ENCODE data around the gene ANKFN1. TPM values are rescaled to one million over a fixed set of nuclear protein-coding genes. Genes with fewer than 3 reads are reported as not detected.

The ANKFN1 gene
- total RNA-seq, 2 experiments from 2014 or later: not detected

GRCh38 chr17:56292010-56292409 lies 138.7 kb downstream of the ANKFN1 start:
- ATAC-seq (ENCODE audit: low read depth): no peak
- H3K27ac Mint-ChIP-seq: no peak overlapping the region
- H3K27me3 Mint-ChIP-seq: no peaks in the 10 kb centered on the region
- peaks cover 15% of the 10 kb centered on the region for H3K4me1 Mint-ChIP-seq
- DNase-seq: no peak
- H3K4me3 Mint-ChIP-seq: no peak overlapping the region
- POLR2A ChIA-PET: no interaction called here
- peaks cover 5% of the 10 kb centered on the region for H3K9me3 Mint-ChIP-seq
- H3K36me3 Mint-ChIP-seq: peaks cover 7% of the 10 kb centered on the region

- POLR2A ChIA-PET: no interaction called here
- H3K36me3 Mint-ChIP-seq: peaks cover 7% of the 10 kb centered on the region
- no peak for ATAC-seq (ENCODE audit: low read depth)
Measured at GRCh38 chr17:56292578-56292977, 139.3 kb downstream of the ANKFN1 start.

GRCh38 chr17:56297184-56297583 lies 143.9 kb downstream of the ANKFN1 start:
- ATAC-seq (ENCODE audit: low read depth) (peak; percentile 91), DNase-seq (peak; percentile 45)
- H3K4me3 Mint-ChIP-seq: peak overlapping the region; percentile 70
- H3K4me1 Mint-ChIP-seq: peaks cover 18% of the 10 kb centered on the region
- peak overlapping the region; percentile 75 for H3K27ac Mint-ChIP-seq
- H3K9me3 Mint-ChIP-seq: peaks cover 3% of the 10 kb centered on the region
- POLR2A ChIA-PET: no interaction called here
- H3K36me3 Mint-ChIP-seq: peaks cover 3% of the 10 kb centered on the region
- peaks cover 15% of the 10 kb centered on the region for H3K27me3 Mint-ChIP-seq

More at GRCh38 chr17:56292578-56292977, 139.3 kb downstream of the ANKFN1 start:
- H3K4me1 Mint-ChIP-seq: peaks cover 20% of the 10 kb centered on the region
- no peak for DNase-seq
- no peak overlapping the region for H3K27ac Mint-ChIP-seq
- H3K4me3 Mint-ChIP-seq: no peak overlapping the region
- peaks cover 5% of the 10 kb centered on the region for H3K9me3 Mint-ChIP-seq
- H3K27me3 Mint-ChIP-seq: no peaks in the 10 kb centered on the region

- peaks cover 3% of the 10 kb centered on the region for H3K36me3 Mint-ChIP-seq
- POLR2A ChIA-PET: no interaction called here
- H3K27me3 Mint-ChIP-seq: peaks cover 19% of the 10 kb centered on the region
- H3K4me3 Mint-ChIP-seq: no peak overlapping the region
- no peak overlapping the region for H3K27ac Mint-ChIP-seq
- DNase-seq (no peak), ATAC-seq (ENCODE audit: low read depth) (no peak)
- H3K4me1 Mint-ChIP-seq: peaks cover 15% of the 10 kb centered on the region
- H3K9me3 Mint-ChIP-seq: no peaks in the 10 kb centered on the region
Measured at GRCh38 chr17:56298846-56299245, 145.6 kb downstream of the ANKFN1 start.

- peaks cover 15% of the 10 kb centered on the region for H3K4me1 Mint-ChIP-seq
Measured at GRCh38 chr17:56300144-56300543, 146.9 kb downstream of the ANKFN1 start.

GRCh38 chr17:56305007-56305406 lies 151.7 kb downstream of the ANKFN1 start:
- H3K27me3 Mint-ChIP-seq: peaks cover 23% of the 10 kb centered on the region
- no peaks in the 10 kb centered on the region for H3K9me3 Mint-ChIP-seq
- H3K27ac Mint-ChIP-seq: no peak overlapping the region
- DNase-seq (no peak), ATAC-seq (ENCODE audit: low read depth) (no peak)
- peaks cover 3% of the 10 kb centered on the region for H3K4me1 Mint-ChIP-seq
- POLR2A ChIA-PET: no interaction called here
- H3K4me3 Mint-ChIP-seq: no peak overlapping the region
- H3K36me3 Mint-ChIP-seq: no peaks in the 10 kb centered on the region

More at GRCh38 chr17:56300144-56300543, 146.9 kb downstream of the ANKFN1 start:
- no peaks in the 10 kb centered on the region for H3K9me3 Mint-ChIP-seq
- no peak for ATAC-seq (ENCODE audit: low read depth)
- H3K27ac Mint-ChIP-seq: no peak overlapping the region
- POLR2A ChIA-PET: no interaction called here
- peaks cover 19% of the 10 kb centered on the region for H3K27me3 Mint-ChIP-seq
- DNase-seq: no peak
- peaks cover 3% of the 10 kb centered on the region for H3K36me3 Mint-ChIP-seq
- H3K4me3 Mint-ChIP-seq: no peak overlapping the region

GRCh38 chr17:56309897-56310296 lies 156.6 kb downstream of the ANKFN1 start:
- no peaks in the 10 kb centered on the region for H3K9me3 Mint-ChIP-seq
- POLR2A ChIA-PET: no interaction called here
- no peaks in the 10 kb centered on the region for H3K4me1 Mint-ChIP-seq
- H3K4me3 Mint-ChIP-seq: no peak overlapping the region
- H3K27ac Mint-ChIP-seq: no peak overlapping the region
- peaks cover 10% of the 10 kb centered on the region for H3K27me3 Mint-ChIP-seq
- H3K36me3 Mint-ChIP-seq: no peaks in the 10 kb centered on the region
- DNase-seq: no peak
- no peak for ATAC-seq (ENCODE audit: low read depth)

DNA sequence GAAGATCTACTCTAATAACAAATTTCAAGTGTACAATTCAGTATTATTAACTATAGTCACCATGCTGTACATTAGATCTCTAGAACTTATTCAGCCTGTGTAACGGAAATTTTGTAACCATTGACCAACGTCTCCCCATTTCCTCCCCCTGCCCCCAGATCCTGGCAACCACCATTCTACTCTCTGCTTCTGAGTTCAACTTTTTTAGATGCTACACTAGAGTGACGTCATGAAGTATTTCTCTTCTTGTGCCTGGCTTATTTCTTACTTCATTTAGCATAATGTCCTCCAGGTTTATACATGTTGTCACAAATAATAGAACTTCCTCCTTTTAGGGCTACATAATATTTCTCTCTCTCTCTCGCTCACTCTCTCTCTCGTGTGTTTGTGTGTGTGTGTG lies 157.5 kb downstream of the ANKFN1 start:
- DNase-seq (no peak), ATAC-seq (ENCODE audit: low read depth) (no peak)
- peaks cover 10% of the 10 kb centered on the region for H3K27me3 Mint-ChIP-seq
- H3K9me3 Mint-ChIP-seq: no peaks in the 10 kb centered on the region
- no peak overlapping the region for H3K4me3 Mint-ChIP-seq
- no peaks in the 10 kb centered on the region for H3K36me3 Mint-ChIP-seq
- H3K4me1 Mint-ChIP-seq: no peaks in the 10 kb centered on the region
- POLR2A ChIA-PET: no interaction called here
- no peak overlapping the region for H3K27ac Mint-ChIP-seq

DNA sequence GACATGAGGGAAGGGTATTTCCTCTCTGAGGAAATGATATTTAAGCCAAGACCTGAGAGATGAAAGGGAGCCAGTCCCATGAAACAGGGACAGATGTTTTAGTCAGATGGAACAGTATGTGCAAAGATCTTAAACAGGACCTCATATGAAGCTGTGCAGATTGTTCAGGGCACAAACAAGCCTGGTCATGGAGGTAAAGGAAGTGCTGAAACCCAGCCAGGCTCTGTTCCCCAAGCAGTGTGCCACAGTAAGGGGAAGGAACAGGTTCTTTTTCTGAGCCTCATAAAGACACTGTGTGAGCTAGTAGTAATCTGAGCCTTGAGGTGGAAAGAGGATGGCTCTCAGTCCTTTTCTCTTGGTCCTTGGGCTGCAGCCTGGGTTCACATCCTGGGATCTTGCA lies 159.9 kb downstream of the ANKFN1 start:
- no peak overlapping the region for H3K4me3 Mint-ChIP-seq

DNA sequence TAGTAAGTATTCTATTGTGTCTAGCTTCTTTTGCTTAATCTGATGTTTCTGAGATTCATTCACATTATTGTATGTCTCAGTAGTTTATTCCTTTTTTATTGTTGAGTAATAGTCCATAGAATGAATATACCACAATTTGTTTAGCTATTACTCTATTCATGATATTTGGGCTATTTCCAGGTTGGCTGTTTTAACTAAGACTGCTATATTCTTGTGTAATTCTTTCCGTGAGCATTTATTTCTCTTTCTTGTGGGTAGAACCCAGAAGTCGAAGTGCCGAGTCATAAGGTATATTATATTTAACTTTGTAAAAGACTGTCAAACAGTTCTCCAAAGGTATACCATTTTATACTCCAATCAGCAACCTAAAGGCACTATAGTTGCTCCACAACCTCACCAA lies 160.8 kb downstream of the ANKFN1 start:
- ATAC-seq (ENCODE audit: low read depth) (no peak), DNase-seq (no peak)
- Mint-ChIP-seq H3K36me3 (no peaks in the 10 kb centered on the region), H3K27me3 (peaks cover 10% of the 10 kb centered on the region), H3K4me1 (peaks cover 2% of the 10 kb centered on the region), H3K27ac (no peak overlapping the region), H3K4me3 (no peak overlapping the region), H3K9me3 (no peaks in the 10 kb centered on the region)
- POLR2A ChIA-PET: no interaction called here

More for the DNA sequence above, 159.9 kb downstream of the ANKFN1 start:
- no peaks in the 10 kb centered on the region for H3K36me3 Mint-ChIP-seq
- ATAC-seq (ENCODE audit: low read depth) (no peak), DNase-seq (no peak)
- peaks cover 15% of the 10 kb centered on the region for H3K27me3 Mint-ChIP-seq
- no peaks in the 10 kb centered on the region for H3K9me3 Mint-ChIP-seq
- H3K27ac Mint-ChIP-seq: no peak overlapping the region
- POLR2A ChIA-PET: no interaction called here
- H3K4me1 Mint-ChIP-seq: peaks cover 2% of the 10 kb centered on the region

GRCh38 chr17:56314984-56315602 lies 161.8 kb downstream of the ANKFN1 start:
- Mint-ChIP-seq H3K36me3 (no peaks in the 10 kb centered on the region), H3K4me1 (peaks cover 2% of the 10 kb centered on the region), H3K4me3 (no peak overlapping the region), H3K27me3 (peaks cover 7% of the 10 kb centered on the region), H3K9me3 (no peaks in the 10 kb centered on the region), H3K27ac (no peak overlapping the region)
- DNase-seq (no peak), ATAC-seq (ENCODE audit: low read depth) (no peak)
- POLR2A ChIA-PET: no interaction called here

- ATAC-seq (ENCODE audit: low read depth) (no peak), DNase-seq (no peak)
- no peak overlapping the region for H3K27ac Mint-ChIP-seq
- no peaks in the 10 kb centered on the region for H3K36me3 Mint-ChIP-seq
- POLR2A ChIA-PET: no interaction called here
- no peak overlapping the region for H3K4me3 Mint-ChIP-seq
- no peaks in the 10 kb centered on the region for H3K9me3 Mint-ChIP-seq
- H3K4me1 Mint-ChIP-seq: peaks cover 2% of the 10 kb centered on the region
- peaks cover 10% of the 10 kb centered on the region for H3K27me3 Mint-ChIP-seq
Measured at GRCh38 chr17:56316604-56317003, 163.3 kb downstream of the ANKFN1 start.

DNA sequence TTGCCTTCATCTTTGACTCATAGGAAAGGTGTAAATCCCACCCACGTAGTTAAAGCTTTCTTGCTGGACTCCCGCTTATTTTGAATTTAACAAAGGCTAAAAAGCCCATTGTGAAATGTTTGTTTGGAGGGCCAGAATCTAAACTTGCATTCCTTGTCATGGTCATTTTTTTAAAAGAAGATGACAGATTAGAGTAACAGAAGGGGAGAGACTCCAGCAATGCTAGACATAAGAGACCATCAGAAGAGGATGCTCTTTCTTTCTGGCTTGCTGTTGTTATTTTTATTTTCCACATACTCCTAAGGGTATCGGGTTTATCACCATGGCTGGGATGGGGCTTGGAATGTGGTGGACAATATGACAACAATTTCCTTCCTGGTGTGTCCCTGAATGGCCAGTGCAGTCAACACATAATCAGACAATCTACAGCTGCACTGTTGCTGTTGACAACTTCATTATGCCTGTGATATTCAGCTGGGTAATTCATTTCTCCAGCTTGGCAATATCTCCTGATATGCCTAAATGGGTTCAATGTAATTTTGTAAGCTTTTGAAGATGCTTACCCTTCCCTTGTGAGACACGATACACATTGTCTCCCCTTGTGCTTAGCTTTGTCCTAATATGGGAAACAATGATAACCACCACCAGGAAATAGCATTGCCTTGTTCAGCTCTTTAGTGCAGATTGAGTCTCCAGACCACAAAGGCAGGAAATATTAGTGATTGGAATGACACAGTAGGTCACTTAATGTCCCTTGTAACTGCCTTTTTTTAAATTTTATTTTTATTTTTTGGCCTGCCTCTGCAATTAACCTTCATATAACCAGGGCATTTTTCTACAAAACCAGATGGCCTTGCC lies 164.3 kb downstream of the ANKFN1 start:
- H3K4me1 Mint-ChIP-seq: peaks cover 2% of the 10 kb centered on the region
- POLR2A ChIA-PET: no interaction called here
- DNase-seq (no peak), ATAC-seq (ENCODE audit: low read depth) (no peak)
- no peaks in the 10 kb centered on the region for H3K9me3 Mint-ChIP-seq
- peaks cover 10% of the 10 kb centered on the region for H3K27me3 Mint-ChIP-seq
- H3K27ac Mint-ChIP-seq: no peak overlapping the region
- no peaks in the 10 kb centered on the region for H3K36me3 Mint-ChIP-seq
- no peak overlapping the region for H3K4me3 Mint-ChIP-seq

GRCh38 chr17:56319531-56319930 lies 166.3 kb downstream of the ANKFN1 start:
- Mint-ChIP-seq H3K36me3 (no peaks in the 10 kb centered on the region), H3K27ac (no peak overlapping the region), H3K4me1 (peaks cover 2% of the 10 kb centered on the region), H3K4me3 (no peak overlapping the region), H3K9me3 (no peaks in the 10 kb centered on the region), H3K27me3 (peaks cover 7% of the 10 kb centered on the region)
- ATAC-seq (ENCODE audit: low read depth): no peak
- DNase-seq: no peak
- POLR2A ChIA-PET: no interaction called here
